NCI-H2081 (cell line): ENCODE measurements around the gene RMND5B.
"Not testable (repeated sequence)": the region's sequence is repeated elsewhere in the genome, so short reads cannot be mapped to it uniquely, and the experiment has no call there.

Source experiments
- DNase-seq, 2 experiments: peaks; one replicate each; lab custom pipeline; 2025; lab: John Stamatoyannopoulos, UW

The RMND5B gene

DNA sequence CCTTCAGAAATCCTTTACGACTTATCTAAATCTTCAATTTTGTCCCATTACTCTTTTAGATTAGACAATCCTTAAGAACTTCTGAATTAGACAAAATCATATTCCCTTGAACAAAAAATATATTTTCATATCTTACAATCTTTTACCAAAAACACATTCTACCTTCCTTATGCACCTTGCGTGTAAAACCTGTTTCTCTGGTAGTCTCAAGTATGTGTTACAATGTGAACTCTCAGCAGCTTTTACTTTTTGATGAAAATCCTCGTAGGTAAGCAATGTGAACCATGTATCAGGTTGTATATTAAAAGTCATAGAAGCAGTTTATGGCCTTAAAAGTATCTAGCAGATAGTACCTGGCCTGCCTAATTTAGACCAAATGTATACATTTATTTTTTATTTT is 43.6 kb downstream of the RMND5B start:
- no peak for DNase-seq

DNA sequence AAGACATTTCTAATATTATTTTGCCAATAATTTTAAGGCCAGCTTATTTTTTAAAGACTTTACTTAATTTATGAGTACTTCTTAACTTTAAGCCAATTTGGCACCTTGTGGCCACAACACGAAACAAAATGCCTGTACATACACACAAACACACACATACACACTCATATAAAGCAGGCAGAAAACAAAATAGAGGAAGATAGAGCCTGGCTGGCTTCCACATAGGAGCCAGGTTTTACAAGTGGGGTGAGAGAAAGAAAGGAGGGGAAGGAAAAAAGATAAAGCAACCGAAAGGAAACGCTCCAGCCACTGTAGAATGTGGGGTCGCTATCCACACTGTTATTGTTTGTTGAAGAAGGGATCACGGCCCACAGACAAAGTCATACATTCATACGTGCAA is 46.0 kb downstream of the RMND5B start:
- no peak for DNase-seq

- DNase-seq, result no peak
Measured at GRCh38 chr5:178177569-178177968, 46.8 kb downstream of the RMND5B start.

DNA sequence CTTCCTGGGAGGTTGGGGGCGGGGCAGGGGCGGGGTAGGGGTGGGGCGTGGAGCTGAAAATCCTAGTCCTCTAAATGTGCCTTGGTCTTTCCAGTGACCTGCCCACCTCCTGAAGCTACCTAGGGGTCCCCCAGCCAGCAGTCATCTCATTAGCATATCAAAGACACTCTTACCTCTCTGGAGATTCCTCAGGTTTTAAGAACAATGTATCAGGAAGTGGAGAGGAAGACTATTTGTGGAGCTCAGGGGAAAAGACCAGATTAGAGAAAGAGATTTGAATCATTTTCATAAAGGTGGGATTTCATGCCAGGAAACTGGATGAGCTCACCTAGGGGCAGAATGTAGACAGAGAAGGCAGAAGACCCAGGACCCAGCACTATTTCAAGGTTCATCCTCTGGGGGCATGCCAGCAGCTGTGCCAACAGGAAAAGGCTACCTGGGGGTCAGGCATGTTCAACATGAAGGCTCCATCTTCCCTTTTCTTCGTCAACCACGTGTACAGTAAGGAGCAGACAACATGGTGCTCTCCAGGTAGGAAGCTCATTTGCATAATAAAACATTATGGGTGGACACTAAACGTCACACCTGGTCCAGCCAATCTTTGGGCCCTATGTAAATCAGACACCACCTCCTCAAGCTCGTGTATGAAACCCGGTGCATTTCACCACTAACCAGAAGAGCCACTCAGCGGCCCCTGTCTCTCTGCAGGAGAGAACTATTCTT is 49.5 kb downstream of the RMND5B start:
- no peak for DNase-seq

DNA sequence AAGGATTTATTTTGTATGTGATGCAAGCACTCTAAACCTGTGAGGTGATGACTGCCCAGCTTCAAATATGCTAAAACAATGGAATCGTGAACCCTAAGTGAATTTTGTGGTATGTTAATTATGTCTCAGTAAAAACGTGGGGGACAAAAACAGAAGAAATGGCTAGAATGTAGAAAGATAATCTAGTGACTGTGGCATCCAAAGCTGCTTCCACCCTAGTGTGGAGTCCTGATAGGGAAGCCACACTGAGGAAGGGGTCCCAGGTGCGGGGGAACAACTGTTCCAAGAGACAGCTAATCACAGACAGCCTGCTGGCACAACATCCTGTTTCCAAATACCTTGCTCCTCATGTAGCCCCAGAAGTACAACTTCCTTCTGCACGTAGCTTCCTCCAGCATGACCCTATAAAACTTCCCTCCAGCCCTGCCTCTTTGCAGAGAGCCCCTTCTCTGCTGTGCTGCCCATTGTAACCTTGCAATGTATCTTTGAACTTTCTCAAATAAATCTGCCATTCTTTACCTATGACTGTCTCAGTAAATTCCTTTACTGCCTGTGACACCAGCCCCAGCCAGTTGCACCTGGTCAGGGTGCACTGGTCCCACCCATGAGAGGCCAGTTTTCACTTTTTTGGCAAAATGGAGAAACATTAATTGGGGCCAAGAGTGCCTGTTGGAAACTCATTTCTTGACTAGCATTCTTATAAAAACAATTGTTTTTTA is 51.5 kb downstream of the RMND5B start:
- no peak for DNase-seq

- DNase-seq, result no peak
Measured at GRCh38 chr5:178186427-178186826, 55.6 kb downstream of the RMND5B start.

DNA sequence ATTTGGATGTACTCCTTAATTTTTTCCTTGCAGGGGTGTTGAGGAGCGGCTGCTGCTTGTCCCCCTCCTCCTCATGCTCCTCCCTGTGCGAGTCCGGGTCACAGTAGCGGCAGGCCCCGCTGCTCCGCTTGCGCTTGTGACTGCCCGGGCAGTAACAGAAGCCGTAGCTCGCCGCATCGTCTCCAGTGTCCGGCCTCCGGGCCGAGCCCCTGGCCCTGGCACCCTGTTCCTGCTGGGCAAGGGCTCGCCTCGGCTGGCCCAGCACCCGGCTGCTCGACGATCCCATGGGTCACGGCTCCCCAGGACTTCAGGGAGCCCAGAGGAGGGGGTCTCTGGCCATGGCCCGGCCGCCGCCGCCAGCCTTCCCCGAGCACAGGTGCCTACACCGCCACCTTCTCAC is 56.2 kb downstream of the RMND5B start, which contains the start of gene GMCL2:
Gene GMCL2, minus strand, starts transcription at position 358 of the 400 bp plus-strand sequence. Its CDS starts 72 bp downstream, at position 286.
- DNase-seq, result no peak

GRCh38 chr5:178189433-178189832 is 58.6 kb downstream of the RMND5B start:
- DNase-seq, result no peak

GRCh38 chr5:178191661-178192060 is 60.8 kb downstream of the RMND5B start:
- no peak for DNase-seq

DNA sequence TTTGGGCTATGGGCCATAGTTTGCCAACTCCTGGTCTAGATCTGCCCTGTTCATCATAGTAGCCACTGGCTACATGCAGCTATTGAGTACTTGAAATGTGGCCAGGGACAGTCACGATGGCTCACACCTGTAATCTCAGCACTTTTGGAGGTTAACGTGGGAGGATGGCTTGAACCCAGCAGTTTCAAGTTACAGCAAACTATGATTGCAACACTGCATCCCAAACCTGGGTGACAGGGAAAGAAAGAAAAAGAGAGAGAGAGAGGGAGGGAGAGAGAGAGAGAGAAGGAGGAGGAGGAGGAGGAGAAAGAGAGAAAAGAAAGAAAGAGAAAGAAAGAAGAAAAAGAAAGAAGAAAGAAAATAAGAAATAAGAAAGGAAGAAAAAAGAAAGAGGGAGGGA is 61.4 kb downstream of the RMND5B start:
- no peak for DNase-seq

DNA sequence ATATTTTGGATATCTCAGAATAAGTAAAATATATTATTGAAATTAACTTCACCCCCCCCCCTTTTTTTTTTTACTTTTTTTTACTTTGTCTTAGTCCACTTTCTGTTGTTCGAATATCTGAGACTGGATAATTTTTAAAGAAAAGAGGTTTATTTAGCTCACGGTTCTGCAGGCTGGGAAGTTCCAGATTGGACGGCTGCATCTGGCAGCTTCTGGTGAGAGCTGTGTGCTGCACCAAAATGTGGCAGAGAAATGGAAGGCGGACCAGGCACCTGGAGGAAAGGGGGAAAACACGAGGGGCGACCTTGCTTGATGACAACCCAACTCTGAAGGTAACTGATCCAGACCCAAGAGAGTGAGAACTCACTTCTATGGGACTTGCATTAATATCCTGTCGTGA is 62.0 kb downstream of the RMND5B start:
- DNase-seq, result no peak

DNA sequence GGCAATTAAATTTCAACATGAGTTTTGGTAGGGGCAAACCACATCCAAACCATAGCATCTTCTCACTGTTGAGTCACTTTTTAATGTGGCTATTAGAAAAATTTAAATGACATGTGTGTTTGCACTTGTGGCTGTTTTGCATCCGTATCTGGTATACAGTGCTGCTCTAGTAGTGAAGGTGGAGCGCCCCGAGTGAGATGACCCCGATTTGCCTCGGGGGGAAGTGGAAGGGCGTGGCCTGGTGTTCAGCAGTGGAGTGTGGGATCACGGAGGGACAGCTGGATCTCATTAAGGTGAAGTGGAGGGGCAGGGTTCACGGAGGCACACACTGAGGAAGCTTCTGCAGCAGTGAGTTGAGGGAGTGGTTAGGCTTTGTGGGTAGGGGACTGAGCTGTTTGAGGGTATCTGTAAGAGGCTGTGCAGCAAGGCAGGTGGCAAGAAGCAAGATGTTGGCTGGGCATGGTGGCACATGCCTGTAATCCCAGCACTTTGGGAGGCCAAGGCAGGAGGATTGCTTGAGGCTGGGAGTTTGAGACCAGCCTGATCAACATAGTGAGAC is 62.5 kb downstream of the RMND5B start:
- DNase-seq, result no peak

- DNase-seq, result no peak
Measured at GRCh38 chr5:178194026-178194425, 63.2 kb downstream of the RMND5B start.

- no peak for DNase-seq
Measured at GRCh38 chr5:178196281-178196812, 65.5 kb downstream of the RMND5B start.

DNA sequence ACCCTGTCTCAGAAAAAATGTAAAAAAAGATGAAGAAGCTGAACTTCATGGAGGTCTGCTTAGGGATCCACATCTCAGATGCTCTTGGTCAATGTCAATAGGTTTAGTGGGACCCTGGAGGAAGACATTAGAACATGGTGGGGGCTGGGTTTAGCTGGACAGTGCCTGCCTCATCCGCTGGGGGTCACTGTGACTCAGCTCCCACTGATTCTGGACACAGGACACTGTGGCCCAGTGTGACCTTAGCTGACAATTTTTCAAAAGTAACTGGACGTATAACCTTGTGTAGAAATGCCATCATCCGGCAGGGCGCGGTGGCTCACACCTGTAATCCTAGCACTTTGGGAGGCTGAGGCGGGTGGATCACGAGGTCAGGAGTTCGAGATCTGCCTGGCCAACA is 66.2 kb downstream of the RMND5B start:
- no peak for DNase-seq

GRCh38 chr5:178198151-178198550 is 67.3 kb downstream of the RMND5B start:
- DNase-seq, result not testable (repeated sequence)

DNA sequence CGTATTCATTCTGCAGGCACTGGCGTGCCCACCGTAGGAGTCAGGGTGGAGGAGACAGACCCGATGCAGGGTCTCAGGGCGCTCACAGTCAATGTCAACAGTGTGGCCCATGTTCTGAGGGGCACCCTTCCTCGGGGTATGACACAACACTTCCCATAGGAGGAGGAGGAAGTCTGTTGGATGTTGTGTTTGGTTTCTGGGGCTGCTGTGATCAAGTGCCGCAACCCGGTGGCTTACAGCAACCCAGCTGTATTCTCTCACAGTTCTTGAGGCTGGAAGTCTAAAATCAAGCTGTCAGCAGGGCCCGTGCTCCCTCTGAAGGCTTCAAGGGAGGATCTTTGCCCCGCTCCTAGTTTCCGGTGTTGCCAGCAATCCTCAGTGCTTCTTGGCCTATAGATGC is 67.9 kb downstream of the RMND5B start:
- no peak for DNase-seq

DNA sequence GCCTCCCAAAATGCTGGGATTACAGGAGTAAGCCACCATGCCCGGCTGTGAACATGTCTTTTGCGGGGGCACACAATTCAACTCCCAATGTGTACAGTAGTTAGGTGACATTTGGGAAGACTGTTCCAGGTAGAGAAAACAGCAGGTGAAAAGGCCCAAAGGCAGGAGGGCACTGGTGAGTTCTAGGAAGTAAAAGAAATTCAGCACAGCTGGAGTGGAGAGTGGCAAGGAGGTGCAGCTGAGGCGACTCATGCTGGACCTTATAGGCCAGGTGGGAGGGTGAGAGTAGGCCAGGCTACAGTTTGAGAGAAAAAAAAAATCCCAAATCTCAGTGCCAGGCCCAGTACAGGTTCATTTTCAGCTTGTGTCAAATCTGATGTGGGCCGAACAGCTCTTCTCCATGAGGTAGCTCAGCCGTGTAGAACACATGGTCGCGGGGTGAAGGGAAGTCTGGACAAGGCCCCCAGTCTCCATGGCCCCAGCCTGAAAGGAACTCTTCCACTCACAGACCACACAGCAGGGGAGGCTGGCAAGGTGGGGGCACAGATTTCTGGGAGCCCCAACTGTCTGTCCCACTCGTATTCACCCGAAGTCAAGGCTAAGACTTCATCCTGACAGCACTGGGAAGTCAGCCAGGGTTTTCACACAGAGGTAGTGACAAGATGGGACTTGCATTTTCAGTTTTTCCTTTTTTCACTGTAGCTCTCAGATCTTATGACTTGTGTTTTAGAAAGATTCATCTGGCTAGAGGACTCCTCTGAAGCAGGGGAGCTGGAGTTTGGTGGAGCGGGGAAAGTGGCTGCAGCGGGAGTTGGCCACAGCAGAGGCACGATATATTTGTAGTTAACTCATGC is 69.0 kb downstream of the RMND5B start:
- no peak for DNase-seq
